Activated CD4-positive, alpha-beta T cell treated with anti-CD3 and anti-CD28 coated beads, Interleukin-2, amount 50 U/mL, for 24 hours (primary cell): ENCODE measurements around the gene TMEM81.

ENCODE experiments used
- DNase-seq, 2 donors: peaks; one replicate each; pipeline ENCODE4 v3.0.0-alpha.2; 2020; ENCODE audit warnings: low read depth in 1 of 2, low spot score in 1 of 2

TMEM81 gene

DNA sequence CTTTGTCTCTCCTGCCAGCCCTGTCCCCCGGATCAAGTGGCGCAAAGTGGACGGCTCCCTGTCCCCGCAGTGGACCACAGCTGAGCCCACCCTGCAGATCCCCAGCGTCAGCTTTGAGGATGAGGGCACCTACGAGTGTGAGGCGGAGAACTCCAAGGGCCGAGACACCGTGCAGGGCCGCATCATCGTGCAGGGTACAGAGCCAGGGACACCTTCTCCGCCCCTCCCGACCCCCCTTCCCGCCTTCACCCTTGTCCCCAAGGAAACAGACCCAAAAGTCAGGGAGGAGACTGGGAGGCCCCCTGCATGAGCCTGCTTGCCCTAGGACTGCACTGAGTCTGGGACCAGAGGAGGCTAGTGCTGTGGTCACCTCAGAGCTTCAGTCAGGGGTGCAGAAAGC lies 23.0 kb downstream of the TMEM81 start:
- DNase-seq = no peak

DNA sequence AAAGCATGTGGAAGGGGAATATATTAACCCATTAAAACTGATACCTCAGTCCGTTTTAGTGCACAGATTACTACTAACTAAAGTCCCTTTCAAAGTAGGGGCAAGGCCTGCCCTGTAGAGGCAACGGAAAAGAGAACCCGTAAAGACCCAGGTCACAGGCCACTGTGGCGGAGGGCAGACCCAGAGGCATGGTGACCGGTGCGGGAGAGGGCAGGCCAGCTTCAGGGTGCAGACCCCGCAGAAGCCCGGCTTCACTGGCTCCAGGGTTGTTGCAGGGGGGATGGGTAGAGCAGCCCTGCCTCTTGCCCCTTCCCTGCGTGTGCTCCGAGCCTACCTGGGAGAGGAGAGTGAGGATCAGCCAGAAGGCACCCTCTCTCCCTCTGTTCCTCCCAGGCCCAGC lies 23.5 kb downstream of the TMEM81 start:
- no peak for DNase-seq

GRCh38 chr1:205059660-205060059 lies 24.6 kb downstream of the TMEM81 start:
- DNase-seq = no peak

- DNase-seq = no peak
Measured at GRCh38 chr1:205058853-205059252, 25.4 kb downstream of the TMEM81 start.

GRCh38 chr1:205057808-205058575 lies 26.3 kb downstream of the TMEM81 start:
- no peak for DNase-seq

- DNase-seq = no peak
Measured at GRCh38 chr1:205056956-205057568, 27.2 kb downstream of the TMEM81 start.

DNA sequence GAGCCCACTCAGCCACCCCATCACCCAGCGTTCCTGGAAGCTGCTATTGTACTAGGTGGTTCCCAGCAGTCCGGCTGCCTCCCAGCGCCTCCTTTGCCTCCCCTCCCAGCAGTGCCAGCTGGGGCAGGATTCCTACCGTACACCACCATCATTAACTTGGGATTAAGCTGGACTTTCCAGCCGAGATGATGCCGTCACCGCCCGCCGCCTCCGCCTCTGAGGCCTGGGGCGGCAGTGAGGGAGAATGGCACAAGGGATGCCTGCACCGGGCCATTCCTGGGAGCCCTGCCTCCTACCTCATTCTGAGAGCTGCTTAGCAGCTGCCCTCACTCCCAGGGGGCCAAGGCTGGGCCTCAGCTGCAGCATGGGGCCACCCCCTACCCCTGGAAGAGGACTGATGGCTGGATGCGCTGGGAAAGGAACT lies 28.1 kb downstream of the TMEM81 start:
- DNase-seq = no peak

- no peak for DNase-seq
Measured at GRCh38 chr1:205054013-205054412, 30.2 kb downstream of the TMEM81 start.

DNA sequence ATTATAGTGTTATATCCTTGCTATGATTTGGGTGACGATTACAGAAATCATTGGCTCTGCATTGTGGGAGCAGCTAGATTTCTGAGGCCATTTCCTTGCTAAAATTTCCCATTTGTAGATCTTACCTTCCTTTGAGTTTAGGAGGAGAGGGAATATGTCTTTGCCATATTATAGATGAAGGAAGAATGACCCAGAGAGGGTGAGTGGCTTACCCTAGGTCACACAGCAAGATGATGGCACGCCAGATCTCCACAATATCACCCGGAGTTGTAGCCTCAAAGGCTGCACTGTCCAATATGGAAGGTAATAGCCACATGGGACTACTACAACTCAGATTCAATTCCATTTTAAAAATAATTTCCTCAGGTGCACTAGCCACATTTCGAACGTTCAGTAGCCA lies 31.0 kb downstream of the TMEM81 start:
- DNase-seq = no peak

GRCh38 chr1:205052690-205053089 lies 31.6 kb downstream of the TMEM81 start:
- DNase-seq = no peak

GRCh38 chr1:205049479-205049878 lies 34.8 kb downstream of the TMEM81 start:
- no peak for DNase-seq

GRCh38 chr1:205048382-205048781 lies 35.9 kb downstream of the TMEM81 start:
- DNase-seq = no peak

DNA sequence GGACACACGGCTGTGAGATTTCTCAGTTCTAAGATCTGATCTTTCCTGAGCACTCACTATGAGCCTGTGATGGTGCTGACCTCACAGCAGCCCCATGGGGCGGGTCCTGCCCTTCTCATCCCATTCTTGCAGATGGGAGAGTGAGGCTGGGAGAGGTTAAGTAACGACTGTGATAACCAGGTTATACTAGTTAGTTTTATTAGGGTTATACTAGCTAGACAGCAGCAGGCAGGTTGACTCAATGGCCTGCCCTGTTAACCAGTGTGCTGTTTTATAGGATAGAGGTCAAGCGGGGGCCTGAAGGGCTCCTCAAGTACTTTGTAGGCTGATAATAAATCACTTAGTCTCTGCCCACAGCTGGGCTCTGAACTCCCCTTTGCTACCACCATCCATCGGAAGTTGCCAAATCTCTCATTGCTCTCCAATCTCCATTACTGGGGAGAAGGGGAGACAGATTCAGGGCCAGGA lies 36.5 kb downstream of the TMEM81 start:
- DNase-seq = no peak

- DNase-seq = no peak
Measured at GRCh38 chr1:205046870-205047269, 37.4 kb downstream of the TMEM81 start.

- no peak for DNase-seq
Measured at GRCh38 chr1:205045146-205045545, 39.1 kb downstream of the TMEM81 start.

DNA sequence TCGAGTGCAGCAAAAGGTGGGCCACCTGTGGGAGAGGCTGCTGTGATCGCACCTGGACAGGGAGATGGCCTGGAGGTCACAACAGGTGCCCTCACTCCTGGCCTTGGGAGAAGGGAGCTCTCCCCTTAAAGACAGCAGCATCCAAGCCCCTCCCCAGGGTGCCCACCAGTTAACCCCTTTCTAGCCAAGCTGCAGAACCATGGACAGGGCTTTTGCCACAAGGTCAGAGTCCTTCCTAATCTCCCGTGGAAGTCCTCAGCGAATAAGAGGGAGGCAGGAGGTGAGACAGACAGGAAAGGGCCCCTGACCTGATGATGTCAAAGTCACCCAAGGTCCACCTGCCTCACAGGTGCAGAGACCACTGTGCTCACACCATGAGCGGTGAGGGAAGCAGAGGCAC lies 39.5 kb downstream of the TMEM81 start:
- no peak for DNase-seq

DNA sequence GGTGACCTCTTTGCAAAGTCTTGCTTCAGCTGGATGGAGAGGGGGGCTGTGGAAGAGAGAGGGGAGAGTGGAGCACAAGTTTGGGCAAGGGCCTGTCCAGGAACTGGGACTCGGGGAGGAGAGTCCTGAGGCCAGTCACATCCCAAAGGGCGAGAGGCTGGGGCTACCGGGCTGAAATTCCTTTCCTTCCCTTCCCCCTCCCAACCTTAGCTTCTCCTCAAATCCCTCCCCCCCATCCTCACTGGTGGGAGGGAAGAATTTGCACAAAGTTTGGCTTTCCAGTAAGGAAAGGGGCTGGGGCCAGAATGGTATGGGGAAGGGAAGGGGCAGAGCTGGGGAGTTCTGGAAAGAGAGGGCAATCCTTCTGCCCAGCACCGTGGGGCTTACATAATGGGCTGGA lies 40.4 kb downstream of the TMEM81 start:
- no peak for DNase-seq

- DNase-seq = no peak
Measured at GRCh38 chr1:205042911-205043806, 41.1 kb downstream of the TMEM81 start, which contains the start of gene CNTN2. Gene CNTN2 (plus strand): TSS chr1:205043212. CDS start chr1:205053186, 9,974 bp downstream.

- no peak for DNase-seq
Measured at GRCh38 chr1:205041998-205042910, 42.0 kb downstream of the TMEM81 start.

DNA sequence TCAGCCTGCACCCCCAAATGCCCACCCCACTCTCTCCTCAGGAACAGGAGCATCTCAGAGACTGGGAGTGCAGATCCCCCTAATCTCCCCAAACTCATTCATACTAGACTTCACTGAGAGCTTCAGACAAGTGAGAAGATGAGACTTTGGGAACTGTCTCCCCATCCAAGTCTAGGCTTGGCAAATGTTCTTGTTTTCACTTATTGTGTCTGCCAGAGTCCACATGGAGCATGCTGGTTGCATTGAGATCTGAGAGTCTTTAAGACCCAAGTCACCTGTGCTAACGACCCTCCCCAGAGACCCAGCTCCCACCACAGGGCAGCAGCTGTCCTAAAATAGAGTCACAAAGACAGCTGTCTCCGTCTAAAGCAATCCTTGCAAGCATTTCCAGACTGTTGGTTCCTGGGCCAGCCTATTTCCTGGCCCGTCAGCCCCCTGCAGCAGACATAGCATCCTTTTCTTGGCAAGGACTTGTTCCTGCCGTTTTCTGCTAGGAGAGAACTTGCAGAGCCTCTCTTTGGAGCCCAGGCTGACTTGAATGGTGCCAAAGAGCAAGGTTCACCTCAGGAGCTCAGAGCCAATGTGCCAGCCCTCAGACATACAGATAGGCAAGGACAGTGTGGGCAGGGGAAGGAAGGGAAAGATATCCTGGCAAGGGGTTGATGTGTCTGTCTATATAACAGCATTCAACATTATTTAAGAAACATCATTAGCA lies 43.1 kb downstream of the TMEM81 start:
- no peak for DNase-seq
